HG03159 (cell line): ENCODE results near the gene UTP14A.
"Not testable (repeated sequence)": the region's sequence is repeated elsewhere in the genome, so short reads cannot be mapped to it uniquely, and the experiment has no call there.

Experiments
- ATAC-seq: cut with Tn5 transposase; IDR thresholded peaks from one replicate; pipeline ENCODE4 v1.9.1; 2021; ENCODE audit warnings: mild to moderate bottlenecking, moderate library complexity; ENCODE audit not compliant: unreplicated experiment

The UTP14A gene, protein sequence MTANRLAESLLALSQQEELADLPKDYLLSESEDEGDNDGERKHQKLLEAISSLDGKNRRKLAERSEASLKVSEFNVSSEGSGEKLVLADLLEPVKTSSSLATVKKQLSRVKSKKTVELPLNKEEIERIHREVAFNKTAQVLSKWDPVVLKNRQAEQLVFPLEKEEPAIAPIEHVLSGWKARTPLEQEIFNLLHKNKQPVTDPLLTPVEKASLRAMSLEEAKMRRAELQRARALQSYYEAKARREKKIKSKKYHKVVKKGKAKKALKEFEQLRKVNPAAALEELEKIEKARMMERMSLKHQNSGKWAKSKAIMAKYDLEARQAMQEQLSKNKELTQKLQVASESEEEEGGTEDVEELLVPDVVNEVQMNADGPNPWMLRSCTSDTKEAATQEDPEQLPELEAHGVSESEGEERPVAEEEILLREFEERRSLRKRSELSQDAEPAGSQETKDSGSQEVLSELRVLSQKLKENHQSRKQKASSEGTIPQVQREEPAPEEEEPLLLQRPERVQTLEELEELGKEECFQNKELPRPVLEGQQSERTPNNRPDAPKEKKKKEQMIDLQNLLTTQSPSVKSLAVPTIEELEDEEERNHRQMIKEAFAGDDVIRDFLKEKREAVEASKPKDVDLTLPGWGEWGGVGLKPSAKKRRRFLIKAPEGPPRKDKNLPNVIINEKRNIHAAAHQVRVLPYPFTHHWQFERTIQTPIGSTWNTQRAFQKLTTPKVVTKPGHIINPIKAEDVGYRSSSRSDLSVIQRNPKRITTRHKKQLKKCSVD

DNA sequence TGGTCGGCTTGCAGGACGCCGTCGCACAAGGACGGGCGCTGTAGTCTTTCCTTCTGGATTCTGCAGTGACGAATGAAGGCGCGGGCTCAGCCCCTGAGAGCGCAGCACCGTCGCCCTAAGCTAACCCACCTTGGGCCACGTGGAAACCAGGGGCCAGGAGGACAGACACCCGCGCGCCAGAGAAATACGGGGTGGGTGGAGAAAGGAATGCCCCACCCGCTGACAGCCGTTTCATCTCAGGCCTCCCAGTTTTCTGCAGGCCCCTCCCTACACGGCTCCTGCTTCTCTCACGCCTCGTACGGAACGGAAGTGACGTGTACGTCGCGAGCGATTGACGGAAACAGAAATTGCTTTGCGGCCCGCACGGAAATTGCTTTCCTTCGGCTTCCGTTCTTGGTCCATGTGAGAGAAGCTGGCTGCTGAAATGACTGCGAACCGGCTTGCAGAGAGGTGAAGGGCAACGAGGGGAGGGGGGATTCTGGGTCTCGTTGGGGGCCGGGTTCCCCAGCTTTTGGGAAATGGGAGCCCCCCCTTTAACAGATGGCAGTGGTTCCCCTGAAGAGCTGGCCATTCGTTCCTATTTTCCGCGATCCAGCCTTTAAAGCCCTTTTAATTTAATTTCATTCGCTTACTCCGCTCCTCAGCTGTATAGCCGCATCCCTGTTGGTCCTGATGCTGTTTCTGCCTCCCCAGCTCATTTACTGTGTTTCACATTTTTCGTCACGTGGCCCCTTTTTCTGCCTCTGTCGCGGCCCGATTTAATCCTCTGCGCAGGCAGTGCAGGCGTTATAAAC is at the start of gene UTP14A:
UTP14A (plus strand) TSS at position 378 of the 794 bp plus-strand sequence; CDS start at position 425, 47 bp downstream.
- peak; percentile 89 for ATAC-seq

DNA sequence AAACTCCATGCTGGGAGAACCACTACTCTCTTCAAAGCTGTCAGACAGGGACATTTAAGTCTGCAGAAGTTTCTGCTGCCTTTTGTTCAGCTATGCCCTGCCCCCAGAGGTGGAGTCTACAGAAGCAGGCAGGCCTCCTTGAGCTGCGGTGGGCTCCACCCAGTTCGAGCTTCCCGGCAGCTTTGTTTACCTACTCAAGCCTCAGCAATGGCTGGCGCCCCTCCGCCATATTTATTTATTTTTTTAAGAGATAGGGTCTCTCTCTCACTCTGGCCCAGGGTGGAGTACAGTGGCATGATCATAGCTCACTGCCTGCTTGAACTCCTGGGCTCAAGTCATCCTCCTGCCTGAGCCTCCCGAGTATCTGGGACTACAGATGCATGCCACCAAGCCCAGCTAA is 46.8 kb upstream of the UTP14A start:
- not testable (repeated sequence) for ATAC-seq

DNA sequence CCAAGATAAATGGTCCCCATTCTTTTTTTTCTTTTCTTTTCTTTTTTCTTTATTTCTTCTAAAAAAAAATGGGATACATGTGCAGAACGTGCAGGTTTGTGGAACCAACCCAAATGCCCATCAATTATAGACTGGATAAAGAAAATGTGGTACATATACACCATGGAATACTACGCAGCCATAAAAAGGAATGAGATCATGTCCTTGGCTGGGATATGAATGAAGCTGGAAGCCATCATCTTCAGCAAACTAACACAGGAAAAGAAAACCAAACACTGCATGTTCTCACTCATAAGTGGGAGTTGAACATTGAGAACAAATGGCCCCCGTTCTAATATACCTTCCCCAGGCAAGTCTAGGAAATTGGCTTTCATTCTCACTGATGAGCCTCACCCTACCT is 39.6 kb upstream of the UTP14A start:
- not testable (repeated sequence) for ATAC-seq

DNA sequence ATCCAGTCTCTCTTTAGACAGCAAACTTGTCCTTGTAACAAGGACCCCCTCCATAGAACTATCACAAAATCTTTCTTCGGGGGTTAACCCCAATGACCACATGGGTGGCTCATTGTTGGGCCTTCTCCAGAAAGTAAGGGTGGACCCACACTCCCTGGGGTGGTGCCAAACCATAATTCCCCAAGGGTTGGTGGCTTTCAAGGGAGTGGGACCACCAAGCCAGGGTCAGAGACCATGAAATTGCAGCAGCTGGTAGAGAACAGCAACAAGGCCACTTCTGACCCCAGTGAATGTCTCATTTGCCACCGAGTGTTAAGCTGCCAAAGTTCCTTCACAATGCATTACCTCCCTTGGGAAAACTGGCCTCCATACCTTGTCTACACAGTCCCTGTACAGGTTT is 33.4 kb upstream of the UTP14A start:
- ATAC-seq = no peak

DNA sequence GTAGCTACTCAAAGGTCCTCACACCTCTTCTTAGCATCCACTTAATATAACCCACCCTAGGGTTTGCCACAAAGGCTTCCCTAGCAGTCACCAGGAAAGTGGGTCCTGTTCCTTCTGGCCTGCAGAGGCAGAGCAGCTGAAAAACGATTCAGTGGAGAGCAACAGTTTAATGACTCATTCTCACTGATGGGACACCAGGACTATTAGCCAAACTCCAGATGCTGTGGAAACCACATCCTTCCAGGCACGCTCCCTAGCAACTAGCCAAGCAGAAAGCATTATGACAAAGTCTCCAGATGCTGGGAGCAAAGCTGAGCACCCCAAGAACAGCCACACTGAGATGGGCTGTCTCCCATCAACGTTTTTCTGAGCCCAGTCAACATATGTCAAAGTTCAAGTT is 30.3 kb upstream of the UTP14A start:
- no peak for ATAC-seq

DNA sequence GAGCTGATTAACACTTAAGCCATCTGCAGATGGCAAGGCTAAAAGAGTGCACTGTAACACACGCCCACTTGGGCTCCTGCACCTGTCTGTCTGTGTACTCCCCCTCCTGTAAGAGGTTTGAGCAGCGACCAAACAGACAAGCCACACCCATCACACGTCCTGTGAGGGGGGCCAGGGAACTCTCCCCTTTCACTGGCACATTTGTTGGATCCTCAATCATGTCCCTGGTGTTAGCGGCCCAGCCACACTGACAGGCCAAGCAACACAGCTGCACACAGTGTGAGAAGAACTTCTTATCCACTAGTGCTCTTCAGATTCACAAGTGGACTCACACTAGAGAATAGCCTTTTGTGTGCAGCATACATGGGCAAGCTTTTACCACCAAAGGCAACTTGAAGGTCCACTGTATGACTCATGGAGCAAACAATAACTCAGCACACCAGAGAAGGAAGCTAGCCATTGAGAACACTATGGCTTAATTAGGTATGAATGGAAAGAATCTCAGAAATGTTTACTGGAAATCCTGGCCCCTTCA is 29.1 kb upstream of the UTP14A start:
- ATAC-seq = no peak

DNA sequence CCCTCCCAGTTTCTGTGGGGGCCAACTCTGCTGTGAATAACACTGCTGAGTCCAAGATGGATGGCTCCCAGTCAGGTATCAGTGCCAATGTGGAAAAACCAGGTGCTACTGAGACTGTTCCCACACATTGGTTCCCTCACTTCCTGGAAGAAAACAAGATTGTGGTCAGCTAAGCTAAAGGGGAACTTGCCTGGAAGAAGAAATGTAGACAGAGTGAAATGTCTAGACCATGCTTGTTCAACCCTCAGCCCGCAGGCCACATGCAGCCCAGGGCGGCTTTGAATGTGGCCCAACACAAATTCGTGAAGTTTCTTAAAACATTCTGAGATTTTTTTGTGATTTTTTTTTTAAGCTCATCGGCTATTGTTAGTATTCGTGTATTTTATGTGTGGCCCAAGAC is 28.6 kb upstream of the UTP14A start:
- no peak for ATAC-seq

DNA sequence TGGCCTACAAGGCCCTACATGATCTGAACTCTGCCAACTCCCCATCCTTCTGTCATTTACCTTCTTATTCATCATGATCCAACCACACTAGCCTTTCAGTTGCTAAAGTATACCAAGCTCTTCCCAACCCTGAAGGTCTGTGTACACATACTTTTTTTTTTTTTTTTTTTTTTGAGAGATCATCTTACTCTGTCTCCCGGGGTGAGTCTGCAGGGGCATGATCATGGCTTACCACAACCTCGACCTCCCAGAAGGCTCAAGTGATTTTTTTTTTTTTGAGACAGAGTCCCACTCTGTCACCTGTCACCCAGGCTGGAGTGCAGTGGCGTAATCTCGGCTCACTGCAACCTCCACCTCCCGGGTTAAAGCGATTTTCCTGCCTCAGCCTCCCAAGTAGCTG is 5.9 kb upstream of the UTP14A start:
- ATAC-seq = no peak

DNA sequence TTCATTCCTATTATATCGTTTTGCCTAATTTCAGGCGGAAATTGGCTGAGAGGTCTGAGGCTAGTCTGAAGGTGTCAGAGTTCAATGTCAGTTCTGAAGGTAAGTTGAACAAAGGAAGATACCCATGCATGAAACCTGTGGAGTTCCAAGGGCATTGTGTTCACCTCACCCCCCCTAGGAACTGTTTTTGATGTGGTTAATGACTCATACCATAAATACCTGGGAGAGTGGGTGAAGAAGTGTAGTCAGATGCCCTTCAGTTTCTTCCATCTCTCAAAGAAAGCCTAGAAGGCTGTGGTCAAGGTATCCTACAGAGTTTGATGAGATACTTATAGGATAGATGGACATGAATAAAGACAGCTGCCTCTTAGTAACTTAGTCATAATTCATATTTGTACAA is 2.7 kb downstream of the UTP14A start:
- ATAC-seq = no peak

DNA sequence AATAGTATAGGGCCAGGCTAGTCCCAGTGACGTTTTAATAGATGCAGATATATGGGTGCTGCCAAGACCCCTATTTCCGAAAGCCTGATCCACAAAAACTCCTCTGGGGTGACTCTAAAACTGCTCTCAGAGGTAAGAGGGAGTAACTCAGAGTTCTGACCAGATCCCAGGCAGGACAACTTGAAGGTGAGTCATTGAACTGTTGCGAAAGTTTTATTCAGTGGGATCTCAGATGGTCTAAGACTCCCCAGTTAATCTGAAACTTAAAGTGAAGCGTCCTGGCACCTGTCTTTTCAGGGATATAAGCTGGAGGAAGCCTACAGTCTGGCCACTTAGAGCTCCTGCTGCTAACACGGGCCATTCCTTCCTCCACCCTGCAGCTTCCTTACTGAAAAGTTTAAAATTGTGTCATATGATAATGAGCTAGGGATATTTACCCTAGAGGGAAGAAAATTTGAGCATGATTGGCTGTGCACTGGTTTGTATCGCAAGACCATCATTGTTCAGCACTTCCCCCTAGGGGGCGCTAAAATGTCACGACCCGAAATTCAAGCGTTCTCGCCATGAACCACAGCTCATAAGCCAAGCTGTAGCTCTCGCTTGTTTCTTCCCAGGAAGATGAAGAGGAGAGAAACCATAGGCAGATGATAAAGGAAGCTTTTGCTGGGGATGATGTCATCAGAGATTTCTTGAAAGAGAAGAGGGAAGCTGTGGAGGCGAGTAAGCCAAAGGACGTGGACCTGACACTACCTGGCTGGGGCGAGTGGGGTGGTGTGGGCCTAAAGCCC is 19.5 kb downstream of the UTP14A start:
- ATAC-seq = no peak

DNA sequence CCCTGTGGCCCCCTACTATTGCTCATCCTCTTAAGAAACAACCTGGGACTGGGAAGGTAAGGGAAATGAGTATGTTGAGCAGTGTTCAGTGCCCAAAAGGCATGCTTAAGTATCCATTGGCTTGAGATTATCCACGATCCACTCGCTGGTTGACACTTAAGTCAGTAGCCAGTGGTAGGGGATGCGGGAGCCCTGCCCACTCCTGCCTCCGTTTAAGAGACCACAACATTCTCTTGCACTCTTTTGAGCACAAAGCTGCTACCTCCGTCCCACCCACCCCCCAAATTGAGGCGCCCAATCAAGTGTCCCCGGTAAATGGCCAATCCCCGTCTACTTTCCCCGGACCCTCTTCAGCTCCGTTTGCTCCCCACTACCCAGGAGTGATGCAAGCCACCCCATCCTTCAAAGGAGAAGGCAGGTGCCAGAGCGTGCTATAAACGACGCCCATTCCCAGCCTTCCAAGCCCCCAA is 25.0 kb downstream of the UTP14A start:
- ATAC-seq = no peak

DNA sequence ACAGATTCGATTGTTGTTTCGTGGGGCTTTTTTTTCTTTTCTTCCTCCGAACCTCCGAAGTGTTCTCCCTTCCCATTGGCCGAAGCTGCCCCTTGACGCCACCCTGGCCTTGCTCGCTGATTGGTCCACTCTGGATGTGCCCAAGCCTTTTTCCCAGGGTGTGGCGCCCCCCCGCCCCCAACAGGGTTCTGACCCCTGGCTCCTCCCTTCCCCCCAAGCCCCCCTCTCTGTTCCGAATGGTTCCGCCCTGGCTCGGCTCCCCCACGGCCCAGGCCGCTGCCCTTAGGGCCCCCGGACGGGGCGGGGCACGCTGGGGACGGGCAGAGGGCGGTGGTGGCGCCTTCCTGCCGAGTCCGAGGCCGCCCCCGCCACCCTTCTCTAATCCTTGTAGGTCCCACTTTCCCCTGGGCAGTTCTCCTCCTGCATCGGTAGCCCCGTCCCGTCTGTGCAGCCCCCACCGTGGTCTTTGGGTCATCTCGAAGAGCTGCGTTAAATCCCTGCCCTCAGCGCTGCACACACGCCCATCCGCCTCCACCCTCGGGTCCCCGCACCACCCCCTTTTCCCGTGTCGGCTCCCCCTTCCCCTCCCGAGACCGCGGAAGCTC is 25.5 kb downstream of the UTP14A start:
- ATAC-seq = peak; percentile 70

DNA sequence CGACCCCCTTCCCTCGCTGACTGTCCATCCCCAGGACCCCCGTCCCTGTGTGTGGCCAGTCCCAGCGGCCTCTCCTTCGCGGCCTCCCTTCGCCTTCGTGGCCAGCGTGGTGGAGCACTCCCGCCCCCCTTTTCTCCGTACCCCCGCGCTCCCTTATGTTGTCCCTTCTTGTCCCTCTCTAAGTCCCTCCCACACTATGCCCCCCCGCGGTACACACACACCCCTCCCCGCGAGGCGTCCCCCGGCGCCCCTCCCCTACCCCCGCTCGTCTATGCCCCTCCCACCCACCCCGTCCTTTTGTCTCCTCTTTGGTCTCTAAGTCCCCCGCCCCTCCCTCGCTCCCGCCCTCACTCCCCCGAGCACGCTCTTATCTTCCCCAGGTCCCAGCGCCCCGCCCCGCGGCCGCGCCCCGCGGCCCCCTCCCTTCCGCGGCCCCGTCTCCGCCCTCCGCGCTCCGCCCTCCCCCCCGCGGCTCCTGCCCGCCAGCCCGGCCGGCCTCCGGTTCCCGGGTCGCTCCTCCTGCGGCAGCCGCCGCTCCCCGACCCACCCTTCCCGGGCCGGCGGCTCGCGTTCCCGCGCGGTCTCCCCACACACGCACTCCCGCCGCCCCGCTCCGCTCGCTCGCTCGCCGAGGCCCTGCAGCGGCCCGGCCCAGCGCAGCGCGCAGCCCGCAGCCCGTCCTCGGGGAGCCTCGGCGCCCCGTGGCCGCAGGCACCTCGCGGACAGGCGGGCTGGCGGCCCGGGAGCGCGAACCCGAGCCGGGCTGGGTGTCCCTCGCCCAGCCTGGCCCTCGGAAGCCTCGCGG is 26.3 kb downstream of the UTP14A start:
- peak; percentile 27 for ATAC-seq

DNA sequence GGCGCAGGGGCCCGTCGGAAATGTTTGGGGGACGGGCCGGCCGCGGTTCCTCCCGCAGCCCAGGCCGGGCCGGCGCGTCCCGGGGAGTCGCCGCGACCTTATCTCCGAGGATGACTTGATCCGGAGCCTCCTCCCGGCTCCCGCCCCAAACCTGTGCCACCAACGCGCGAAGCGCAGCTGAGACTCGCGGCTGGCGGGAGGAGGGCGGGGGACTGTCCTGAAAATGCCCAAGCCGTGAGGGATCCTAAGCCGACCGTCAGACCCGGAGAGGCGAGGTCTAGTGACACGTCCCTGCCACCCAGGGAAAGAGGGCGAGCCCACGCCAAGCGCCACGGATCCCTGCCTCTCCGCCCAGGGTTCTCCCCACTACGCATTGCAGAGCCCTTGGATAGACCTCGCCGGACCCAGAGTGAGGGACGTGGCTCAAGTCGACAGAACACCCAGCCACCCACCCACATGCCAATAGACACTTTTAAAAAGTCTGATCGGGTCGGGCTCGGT is 26.9 kb downstream of the UTP14A start:
- ATAC-seq = no peak

DNA sequence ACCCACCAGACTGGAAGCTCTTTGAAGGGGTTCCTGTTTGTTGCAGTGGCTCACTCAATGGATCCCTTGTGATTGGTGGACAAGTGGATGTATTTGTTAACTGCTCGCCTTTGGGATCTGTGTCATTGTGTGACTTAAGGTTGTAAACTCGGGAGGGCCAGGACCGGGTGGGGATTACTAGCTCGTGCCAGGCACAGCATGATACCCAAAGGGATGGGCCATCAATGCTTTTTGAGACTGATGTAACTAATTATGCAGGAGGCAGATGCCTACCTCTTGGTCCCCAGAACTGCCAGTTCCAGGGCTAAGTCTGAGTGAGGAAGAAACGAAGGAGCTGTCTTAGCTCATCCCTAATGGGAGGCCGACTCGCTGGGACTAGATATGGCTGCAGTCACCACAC is 27.7 kb downstream of the UTP14A start:
- ATAC-seq = no peak

DNA sequence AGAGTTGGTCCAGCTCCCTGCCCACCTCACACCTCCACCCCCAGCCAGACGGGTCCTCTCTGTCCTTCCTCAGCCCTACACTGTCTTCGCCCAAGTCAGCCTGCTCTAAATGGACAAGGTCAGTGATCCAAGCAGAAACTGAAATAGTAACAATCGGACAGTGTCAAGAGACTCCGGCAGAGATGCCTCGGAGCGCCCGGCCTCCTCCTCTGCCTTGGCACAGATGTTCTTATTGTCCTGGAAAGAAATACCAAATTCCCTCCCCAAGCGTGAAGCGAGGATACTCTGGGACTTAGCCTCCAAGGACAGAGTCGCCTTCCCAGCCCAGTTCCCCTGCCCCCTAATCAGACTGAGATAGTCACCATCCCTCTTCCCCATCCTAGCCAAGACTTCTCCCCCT is 28.5 kb downstream of the UTP14A start:
- no peak for ATAC-seq

DNA sequence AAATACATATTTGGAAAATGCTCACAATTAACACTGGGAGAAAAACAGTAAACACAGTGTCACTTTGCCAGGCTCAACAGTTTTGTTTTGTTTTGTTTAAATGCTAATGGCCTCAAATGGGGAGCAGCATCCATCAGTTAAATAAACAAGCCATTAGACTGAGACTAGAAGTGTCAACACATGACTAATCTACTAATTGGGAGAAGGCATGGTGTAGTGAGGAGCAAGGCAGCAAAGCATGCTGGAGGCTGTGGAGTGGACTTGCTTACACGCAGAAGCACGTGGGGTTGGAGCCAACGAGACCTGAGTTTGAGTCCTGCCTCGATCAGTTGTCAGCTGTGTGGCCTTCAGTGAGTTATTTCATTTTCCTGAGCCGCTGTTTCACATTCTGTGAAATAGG is 29.0 kb downstream of the UTP14A start:
- no peak for ATAC-seq

DNA sequence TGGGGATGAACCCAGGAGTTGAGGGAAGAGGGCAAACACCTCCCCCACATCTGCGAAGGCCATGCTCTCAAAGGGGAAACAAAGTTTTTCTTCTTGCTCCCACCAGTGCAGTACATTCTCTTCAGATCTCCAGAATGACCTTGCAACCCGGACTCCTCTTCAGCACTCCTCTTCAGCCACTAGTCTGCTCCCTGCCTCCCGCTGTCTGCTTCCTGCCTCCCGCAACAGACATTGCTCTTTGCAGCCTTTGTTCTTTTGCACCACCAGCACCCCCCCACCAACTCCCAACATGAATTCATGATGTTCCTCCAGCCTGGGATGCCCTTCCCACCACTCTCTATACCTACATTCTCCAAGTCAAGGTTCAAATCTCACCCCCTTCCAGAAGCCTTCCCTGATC is 32.1 kb downstream of the UTP14A start:
- ATAC-seq = no peak

DNA sequence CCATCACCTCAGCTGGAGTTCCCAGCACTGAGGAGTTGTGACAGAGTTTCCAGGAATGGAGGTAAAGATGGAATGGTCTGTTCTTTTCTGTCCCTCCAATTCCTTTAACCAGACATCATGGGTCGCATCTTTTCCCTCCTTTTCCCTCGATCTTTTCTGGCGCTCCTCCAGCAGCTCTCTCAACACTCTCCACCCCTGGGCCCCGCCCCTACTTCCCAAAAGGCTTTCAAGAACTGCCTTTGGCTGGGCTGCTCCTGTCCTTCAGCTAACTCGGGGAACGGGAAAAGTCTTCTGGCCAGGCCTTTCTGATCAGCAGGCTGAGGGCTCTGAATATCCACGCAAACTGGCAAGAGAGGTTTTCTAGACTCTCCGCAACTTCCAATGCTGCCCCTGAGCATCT is 34.0 kb downstream of the UTP14A start:
- no peak for ATAC-seq
